HG03378 (cell line): ENCODE data around the gene ZNF483.
"Not testable (repeated sequence)": the region's sequence is repeated elsewhere in the genome, so short reads cannot be mapped to it uniquely, and the experiment has no call there.

Experiments used
- ATAC-seq: cut with Tn5 transposase; IDR thresholded peaks from one replicate; pipeline ENCODE4 v1.9.1; 2021; ENCODE audit warnings: mild to moderate bottlenecking, moderate library complexity; ENCODE audit not compliant: unreplicated experiment

Gene ZNF483

GRCh38 chr9:111542497-111543254, 17.7 kb downstream of the ZNF483 start:
- ATAC-seq = no peak

- ATAC-seq = no peak
These were observed 23.6 kb downstream of the ZNF483 start for GRCh38 chr9:111548623-111549022.

- ATAC-seq = not testable (repeated sequence)
These were observed 30.4 kb downstream of the ZNF483 start for GRCh38 chr9:111555425-111555824.

- ATAC-seq = no peak
These were observed 34.1 kb downstream of the ZNF483 start for GRCh38 chr9:111559000-111559610.

GRCh38 chr9:111561165-111561719, 36.3 kb downstream of the ZNF483 start:
- no peak for ATAC-seq

- ATAC-seq = no peak
These were observed 41.3 kb downstream of the ZNF483 start for GRCh38 chr9:111566234-111566633.

- ATAC-seq = not testable (repeated sequence)
These were observed 43.1 kb downstream of the ZNF483 start for GRCh38 chr9:111568127-111568526.

GRCh38 chr9:111572950-111573604, 48.1 kb downstream of the ZNF483 start:
- ATAC-seq = no peak

- no peak for ATAC-seq
These were observed 57.9 kb downstream of the ZNF483 start for GRCh38 chr9:111582888-111583287.

GRCh38 chr9:111586378-111586777, 61.4 kb downstream of the ZNF483 start:
- no peak for ATAC-seq

GRCh38 chr9:111588846-111589245, 63.9 kb downstream of the ZNF483 start:
- ATAC-seq = no peak

GRCh38 chr9:111597852-111598732, 73.1 kb downstream of the ZNF483 start:
- peak; percentile 60 for ATAC-seq

- ATAC-seq = no peak
These were observed 73.7 kb downstream of the ZNF483 start for GRCh38 chr9:111598733-111599091.

GRCh38 chr9:111599092-111599954, 74.3 kb downstream of the ZNF483 start, which contains the start of gene PTGR1:
PTGR1 (minus strand) TSS chr9:111599647; CDS start chr9:111597422, 2,225 bp downstream.
- no peak for ATAC-seq

- ATAC-seq = no peak
These were observed 75.0 kb downstream of the ZNF483 start for GRCh38 chr9:111599955-111600343.

GRCh38 chr9:111601237-111602018, 76.4 kb downstream of the ZNF483 start:
- no peak for ATAC-seq

- ATAC-seq = no peak
These were observed 78.1 kb downstream of the ZNF483 start for GRCh38 chr9:111603041-111603440.

- ATAC-seq = no peak
These were observed 79.2 kb downstream of the ZNF483 start for GRCh38 chr9:111604054-111604615.
